Measurements from ENCODE around the gene LILRB3. TPM values are rescaled to one million over a fixed set of nuclear protein-coding genes. Genes with fewer than 3 reads are reported as not detected.
A peak's percentile ranks its signal among the peaks of the same experiment; 100 is the strongest.
"Not testable (repeated sequence)": the region's sequence is repeated elsewhere in the genome, so short reads cannot be mapped to it uniquely, and the experiment has no call there.

Gene LILRB3
- polyA plus RNA-seq (ENCODE audit: insufficient read length), result 3.8 TPM

- not testable (repeated sequence) for DNase-seq
Observed at GRCh38 chr19:54222474-54223276, at the start of gene LILRB3. LILRB3 (minus strand) TSS chr19:54223007; CDS start chr19:54222976, 31 bp downstream.

DNA sequence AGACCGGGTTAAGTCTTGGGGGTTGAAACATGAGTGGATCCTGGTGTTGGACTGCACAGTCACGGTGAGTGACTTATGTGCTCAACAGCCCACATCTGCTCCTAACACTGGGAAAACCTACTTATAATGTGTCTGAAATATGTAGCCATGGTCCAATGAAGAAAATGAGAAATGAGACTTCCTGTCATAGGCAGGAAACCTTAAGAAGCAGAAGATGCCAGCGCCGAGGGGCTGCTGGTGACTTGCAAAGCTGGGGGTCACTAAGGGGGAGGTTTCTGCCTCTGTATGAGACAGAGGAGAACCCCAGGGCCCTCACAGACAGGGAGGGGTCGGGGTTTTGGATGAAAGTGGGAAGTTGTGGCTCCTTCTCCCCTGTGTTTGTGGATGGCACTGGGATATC is 49.4 kb upstream of the LILRB3 start:
- not testable (repeated sequence) for DNase-seq

GRCh38 chr19:54271587-54271986 is 48.8 kb upstream of the LILRB3 start:
- DNase-seq, result not testable (repeated sequence)

DNA sequence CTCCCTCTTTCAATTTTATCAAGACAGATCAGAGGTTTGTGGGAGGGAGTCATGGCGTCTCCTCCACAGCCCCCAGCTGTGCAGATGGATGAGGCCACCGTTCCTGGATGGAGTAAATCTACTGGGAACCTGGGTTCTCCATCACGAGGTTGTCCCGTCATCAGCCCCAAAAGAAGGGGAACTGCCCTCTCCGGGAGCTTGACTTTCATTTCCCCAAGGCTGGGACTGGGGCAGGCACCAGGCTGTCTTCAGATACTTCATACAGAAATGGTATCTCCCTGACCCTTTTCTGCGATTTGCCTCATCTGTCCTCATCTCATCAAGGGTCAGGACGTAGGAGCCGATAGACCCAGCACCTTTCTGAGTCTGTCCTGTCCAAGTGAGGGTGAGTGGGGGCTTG is 48.3 kb upstream of the LILRB3 start:
- DNase-seq, result no peak

- DNase-seq, result no peak
Observed at GRCh38 chr19:54268936-54269335, 46.1 kb upstream of the LILRB3 start.

- DNase-seq, result peak; percentile 36
Observed at GRCh38 chr19:54266133-54266532, 43.3 kb upstream of the LILRB3 start.

GRCh38 chr19:54262470-54262869 is 39.7 kb upstream of the LILRB3 start:
- no peak for DNase-seq

DNA sequence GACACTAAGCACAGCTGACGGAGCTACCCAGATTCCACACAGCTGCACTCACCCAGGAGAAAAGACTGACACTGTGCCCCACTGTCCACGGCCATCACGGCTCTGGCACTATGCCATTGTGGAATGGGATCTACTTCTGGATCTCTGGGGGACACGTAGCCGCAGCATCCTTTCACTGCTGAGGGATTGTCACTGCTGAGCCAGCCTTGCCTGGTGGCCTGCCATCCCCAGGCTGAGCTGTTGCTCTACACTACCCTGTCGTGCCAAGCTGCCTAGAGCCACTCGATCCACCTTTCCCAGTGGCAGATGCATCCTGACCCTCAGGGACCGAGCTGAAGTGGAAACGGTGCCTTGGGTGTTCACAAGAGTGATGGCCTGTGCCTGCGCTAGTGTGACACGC is 39.3 kb upstream of the LILRB3 start:
- DNase-seq, result no peak

GRCh38 chr19:54257116-54257480 is 34.3 kb upstream of the LILRB3 start, which contains the start of gene LILRB5:
LILRB5 (minus strand) TSS chr19:54257273; CDS start chr19:54257193, 80 bp downstream.
- no peak for DNase-seq

GRCh38 chr19:54256250-54257115 is 33.7 kb upstream of the LILRB3 start:
- DNase-seq, result no peak

GRCh38 chr19:54255105-54255775 is 32.4 kb upstream of the LILRB3 start:
- no peak for DNase-seq

DNA sequence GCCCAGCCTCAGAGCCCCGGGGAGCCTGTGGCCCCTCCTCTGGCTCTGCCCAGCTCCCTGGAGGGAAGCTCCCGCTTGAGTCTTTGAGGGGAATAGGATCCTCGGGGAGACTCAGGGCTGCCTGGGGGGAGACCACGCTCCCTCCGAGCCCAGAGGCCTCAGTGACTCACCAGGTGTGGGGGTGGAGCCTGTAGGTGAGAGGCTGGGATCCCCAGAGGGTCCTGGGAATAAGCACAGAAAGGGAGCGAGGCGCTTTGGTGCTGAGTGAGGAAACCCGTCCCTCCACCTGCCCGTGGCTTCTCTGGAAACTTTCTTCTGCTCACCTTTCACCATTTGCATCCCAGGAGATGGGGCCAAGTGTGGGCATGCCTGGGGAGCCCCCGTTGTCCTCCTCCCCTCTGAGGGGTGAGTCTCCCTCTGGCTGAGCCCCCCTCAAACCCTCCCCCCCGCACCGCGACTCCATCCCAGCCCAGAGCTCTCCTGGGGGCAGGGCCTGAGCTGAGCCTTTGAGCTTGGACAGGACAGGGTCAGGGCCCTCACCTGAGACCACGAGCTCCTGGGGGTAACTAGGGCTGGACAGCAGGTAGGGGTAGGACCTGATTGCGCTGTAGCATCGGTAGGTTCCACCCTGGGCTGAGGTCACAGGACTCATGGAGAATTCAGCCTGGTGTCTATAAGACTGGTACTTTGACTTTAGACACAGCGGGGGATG is 31.5 kb upstream of the LILRB3 start:
- no peak for DNase-seq

DNA sequence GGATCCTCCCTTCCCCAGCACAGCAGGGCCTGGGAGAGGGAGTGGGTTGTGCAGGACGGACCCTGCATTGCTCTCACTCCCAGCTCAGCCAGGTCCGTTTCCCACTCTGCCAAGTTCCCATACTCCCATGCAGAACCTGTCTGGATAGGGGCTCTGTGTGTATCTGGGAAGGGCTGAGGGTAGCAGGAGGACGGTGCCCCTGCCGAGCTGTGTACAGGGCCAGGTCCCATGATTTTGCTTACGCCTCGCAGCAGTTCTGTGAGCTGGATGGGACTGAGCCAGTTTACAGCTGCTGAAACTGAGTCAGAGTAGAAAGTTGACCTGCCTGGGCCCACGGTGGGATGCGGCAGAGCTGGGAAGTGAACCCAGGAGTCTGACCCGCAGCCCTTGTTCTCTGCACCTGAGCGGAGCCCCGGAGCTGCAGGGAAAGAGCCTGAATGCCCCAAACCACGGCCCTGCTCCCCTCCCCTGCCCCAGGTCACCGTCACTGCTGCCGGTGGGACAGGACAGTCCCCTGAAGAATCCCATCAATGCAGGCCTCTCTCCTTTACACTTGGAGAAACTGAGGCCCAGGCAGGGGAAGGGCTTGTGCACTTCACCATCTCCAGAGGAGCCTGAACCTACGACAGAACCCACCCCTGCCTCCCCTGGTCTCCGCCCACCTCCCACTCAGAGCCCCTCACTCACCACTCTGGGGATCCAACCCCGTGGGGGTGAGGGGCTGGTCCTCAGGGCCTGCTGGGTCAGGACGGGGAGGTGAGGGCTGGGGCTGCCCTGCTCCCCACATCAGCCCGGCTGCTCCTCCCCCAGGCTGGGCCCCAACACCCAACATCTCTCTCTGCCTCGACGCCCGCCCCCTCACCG is 30.8 kb upstream of the LILRB3 start:
- no peak for DNase-seq

GRCh38 chr19:54252845-54253244 is 30.0 kb upstream of the LILRB3 start:
- DNase-seq, result no peak

GRCh38 chr19:54252243-54252642 is 29.4 kb upstream of the LILRB3 start:
- no peak for DNase-seq

DNA sequence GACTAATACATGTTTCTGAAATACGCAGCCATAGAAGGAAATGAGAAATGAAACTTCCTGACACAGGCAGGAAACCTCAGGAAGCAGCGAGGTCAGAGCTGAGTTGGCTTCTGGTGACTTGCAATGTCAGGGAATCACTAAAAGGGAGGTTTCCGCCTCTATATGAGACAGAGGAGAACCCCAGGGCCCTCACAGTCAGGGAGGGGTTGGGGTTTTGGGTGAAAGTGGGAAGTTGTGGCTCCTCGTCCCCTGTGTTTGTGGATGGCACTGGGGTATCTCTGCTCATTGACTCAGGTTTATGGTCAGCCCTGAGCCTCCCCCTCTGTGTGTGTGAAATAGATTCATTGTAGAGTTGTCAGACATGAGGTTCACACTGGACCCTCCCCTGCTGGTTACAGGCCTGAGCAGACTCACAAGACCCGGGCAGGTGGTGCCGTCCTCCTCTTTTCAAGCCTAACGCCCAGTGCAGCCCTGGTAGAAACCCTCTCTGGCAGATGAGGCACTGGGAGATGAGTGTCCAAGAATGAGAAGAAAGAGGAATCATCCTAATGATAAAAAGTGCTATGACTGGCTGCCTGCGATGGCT is 25.3 kb upstream of the LILRB3 start:
- peak; percentile 23 for DNase-seq

DNA sequence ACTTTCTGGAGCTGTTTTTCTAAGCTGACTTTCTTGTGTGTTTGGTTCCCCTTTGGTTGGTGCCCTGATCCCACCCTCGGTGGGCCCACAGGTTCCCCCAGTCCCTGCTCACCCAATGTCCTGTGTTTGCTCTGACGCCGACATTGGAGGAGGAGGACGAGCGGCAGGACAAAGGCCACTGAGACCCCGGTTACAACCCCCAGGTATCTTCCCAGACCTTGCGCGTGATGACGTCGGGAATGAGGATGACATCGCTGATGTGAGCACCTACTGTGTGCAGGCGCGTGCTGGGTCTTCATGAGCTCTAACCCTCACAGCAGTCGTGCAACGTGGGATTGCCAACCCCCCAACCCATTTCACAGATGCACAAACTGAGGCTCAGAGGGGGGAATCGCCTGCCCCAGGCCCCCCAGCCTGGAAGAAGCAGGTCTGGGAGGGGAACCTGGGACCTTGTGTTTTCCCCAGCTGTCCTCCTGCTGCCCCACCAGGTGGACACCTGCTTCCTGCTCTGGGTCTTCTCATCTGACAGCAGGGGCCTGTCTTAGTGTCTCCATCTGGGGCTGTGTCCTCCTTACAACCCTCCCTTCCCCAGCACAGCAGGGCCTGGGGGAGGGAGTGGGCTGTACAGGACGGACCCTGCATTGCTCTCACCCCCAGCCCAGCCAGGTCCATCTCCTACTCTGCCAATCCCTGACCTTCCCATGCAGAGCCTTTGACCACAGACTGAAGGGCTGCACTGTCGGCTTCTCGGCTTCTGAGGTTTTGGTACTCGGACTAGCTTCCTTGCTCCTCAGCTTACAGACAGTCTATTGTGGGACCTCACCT is 24.5 kb upstream of the LILRB3 start:
- no peak for DNase-seq

DNA sequence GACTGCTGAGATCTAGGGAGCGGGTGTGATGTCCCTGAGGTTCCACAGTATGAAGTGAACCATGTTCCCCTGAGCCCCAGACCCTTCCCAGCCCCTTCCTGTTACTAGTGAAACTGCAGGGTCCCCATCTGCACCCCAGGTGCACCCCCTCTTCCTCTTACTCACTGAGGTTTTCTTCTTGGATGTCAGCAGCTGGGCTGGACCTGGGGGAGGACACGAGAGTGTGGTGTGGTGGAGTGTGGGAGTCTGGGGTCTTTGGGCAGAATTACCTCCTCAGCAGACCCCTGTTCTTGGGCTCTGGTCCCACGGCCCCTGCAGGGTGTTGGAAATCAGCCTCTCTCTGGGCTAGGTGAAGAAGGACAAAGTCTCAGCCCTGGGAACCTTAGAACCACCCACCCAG is 23.1 kb upstream of the LILRB3 start:
- no peak for DNase-seq

DNA sequence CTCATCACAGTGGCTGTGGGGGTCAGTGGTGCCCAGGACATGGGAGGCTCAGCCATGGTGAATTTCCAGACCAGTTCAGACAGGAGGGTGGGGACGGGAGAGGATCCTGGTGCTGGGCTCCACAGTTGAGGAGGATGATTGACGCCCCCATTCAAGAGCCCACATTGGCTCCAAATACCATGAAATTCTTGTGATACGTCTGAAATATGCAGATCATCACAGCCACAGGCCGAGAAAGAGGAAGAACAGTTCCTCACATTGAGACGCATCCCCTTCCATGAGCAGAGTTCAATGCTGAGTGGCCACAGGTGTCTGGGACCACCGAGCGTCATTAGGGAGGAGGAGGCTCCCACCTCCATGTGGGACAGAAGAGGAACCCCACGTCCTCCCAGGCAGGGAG is 21.0 kb upstream of the LILRB3 start:
- not testable (repeated sequence) for DNase-seq

DNA sequence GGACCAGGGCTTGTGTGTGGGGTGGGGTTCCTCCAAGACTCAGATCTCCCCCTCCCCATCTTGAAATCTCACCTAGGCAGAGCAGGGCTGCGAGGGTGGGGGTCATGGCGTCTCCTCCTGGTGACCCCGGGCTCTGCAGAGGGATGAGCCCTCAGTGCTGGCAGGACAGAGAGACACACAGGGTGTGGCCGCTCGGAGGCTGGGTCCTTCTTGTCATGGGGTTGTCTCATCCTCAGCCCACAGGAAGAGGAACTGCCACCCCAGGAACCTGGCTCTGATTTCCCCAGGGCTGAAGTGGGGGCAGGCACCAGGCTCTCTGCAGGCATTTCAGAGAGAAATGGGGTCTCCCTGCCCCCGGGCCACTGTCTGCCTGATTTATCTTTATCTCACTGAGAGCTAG is 19.8 kb upstream of the LILRB3 start, which contains the start of gene LILRA6:
TSS of gene LILRA6 (minus strand) at position 145 of the 400 bp plus-strand sequence.
- not testable (repeated sequence) for DNase-seq
